ENCODE measurements around the gene PCED1A.
A peak's percentile ranks its signal among the peaks of the same experiment; 100 is the strongest.
"Not testable (repeated sequence)": the region's sequence is repeated elsewhere in the genome, so short reads cannot be mapped to it uniquely, and the experiment has no call there.

PCED1A gene

GRCh38 chr20:2865630-2866029, 25.2 kb upstream of the PCED1A start:
- DNase-seq (ENCODE audit: low spot score): no peak

GRCh38 chr20:2865101-2865500, 24.6 kb upstream of the PCED1A start:
- no peak for DNase-seq (ENCODE audit: low spot score)

- no peak for DNase-seq (ENCODE audit: low spot score)
These were observed 24.2 kb upstream of the PCED1A start for GRCh38 chr20:2864626-2865025.

- DNase-seq (ENCODE audit: low spot score): no peak
These were observed 19.1 kb upstream of the PCED1A start for GRCh38 chr20:2859330-2860121.

- no peak for DNase-seq (ENCODE audit: low spot score)
These were observed 18.1 kb upstream of the PCED1A start for GRCh38 chr20:2858591-2858990.

GRCh38 chr20:2851086-2851485, 10.6 kb upstream of the PCED1A start:
- DNase-seq (ENCODE audit: low spot score): no peak

GRCh38 chr20:2849529-2849928, 9.1 kb upstream of the PCED1A start:
- no peak for DNase-seq (ENCODE audit: low spot score)

- no peak for DNase-seq (ENCODE audit: low spot score)
These were observed 7.3 kb upstream of the PCED1A start for GRCh38 chr20:2847802-2848201.

GRCh38 chr20:2846698-2847097, 6.2 kb upstream of the PCED1A start:
- DNase-seq (ENCODE audit: low spot score): no peak

- DNase-seq (ENCODE audit: low spot score): no peak
These were observed 5.2 kb upstream of the PCED1A start for GRCh38 chr20:2845607-2846006.

- peak; percentile 88 for DNase-seq (ENCODE audit: low spot score)
These were observed 594 bp upstream of the PCED1A start for GRCh38 chr20:2840967-2841531.

- DNase-seq (ENCODE audit: low spot score): no peak
These were observed 720 bp downstream of the PCED1A start for GRCh38 chr20:2839732-2840137.

- no peak for DNase-seq (ENCODE audit: low spot score)
These were observed 1.4 kb downstream of the PCED1A start for GRCh38 chr20:2838847-2839671.

GRCh38 chr20:2838170-2838797, 2.2 kb downstream of the PCED1A start:
- no peak for DNase-seq (ENCODE audit: low spot score)

GRCh38 chr20:2837221-2837960, 3.1 kb downstream of the PCED1A start:
- DNase-seq (ENCODE audit: low spot score): no peak

GRCh38 chr20:2836035-2836434, 4.4 kb downstream of the PCED1A start:
- DNase-seq (ENCODE audit: low spot score): no peak

- DNase-seq (ENCODE audit: low spot score): no peak
These were observed 5.1 kb downstream of the PCED1A start for GRCh38 chr20:2835331-2835796.

GRCh38 chr20:2834401-2835110, 5.9 kb downstream of the PCED1A start:
- DNase-seq (ENCODE audit: low spot score): no peak

- no peak for DNase-seq (ENCODE audit: low spot score)
These were observed 6.7 kb downstream of the PCED1A start for GRCh38 chr20:2833761-2834160.

- DNase-seq (ENCODE audit: low spot score): not testable (repeated sequence)
These were observed 9.2 kb downstream of the PCED1A start for GRCh38 chr20:2831206-2831605.

- no peak for DNase-seq (ENCODE audit: low spot score)
These were observed 11.1 kb downstream of the PCED1A start for GRCh38 chr20:2829376-2829775.

Measured in RKO (cell line).